Retinal pigment epithelial cell (primary cell): Measurements from ENCODE around the gene VIPR2.

Source experiments
- DNase-seq: peaks from one replicate; pipeline ENCODE4 v3.0.0-alpha.2; 2010; ENCODE audit warnings: low read depth
- H3K4me3 ChIP-seq: 2 replicates; pipeline ENCODE4 v1.5.1; 2011; ENCODE audit warnings: mild to moderate bottlenecking, low read length, control low read depth, moderate library complexity
- TF ChIP-seq, protein P1 (sequence below): conservative IDR thresholded peaks from 2 replicates; pipeline ENCODE4 v1.5.1; 2011; ENCODE audit warnings: low read depth, low read length, control low read depth, inconsistent platforms

Gene VIPR2

GRCh38 chr7:159070431-159071148 is 74.1 kb downstream of the VIPR2 start:
- no peak overlapping the region for H3K4me3 ChIP-seq
- TF ChIP-seq, protein P1, sequence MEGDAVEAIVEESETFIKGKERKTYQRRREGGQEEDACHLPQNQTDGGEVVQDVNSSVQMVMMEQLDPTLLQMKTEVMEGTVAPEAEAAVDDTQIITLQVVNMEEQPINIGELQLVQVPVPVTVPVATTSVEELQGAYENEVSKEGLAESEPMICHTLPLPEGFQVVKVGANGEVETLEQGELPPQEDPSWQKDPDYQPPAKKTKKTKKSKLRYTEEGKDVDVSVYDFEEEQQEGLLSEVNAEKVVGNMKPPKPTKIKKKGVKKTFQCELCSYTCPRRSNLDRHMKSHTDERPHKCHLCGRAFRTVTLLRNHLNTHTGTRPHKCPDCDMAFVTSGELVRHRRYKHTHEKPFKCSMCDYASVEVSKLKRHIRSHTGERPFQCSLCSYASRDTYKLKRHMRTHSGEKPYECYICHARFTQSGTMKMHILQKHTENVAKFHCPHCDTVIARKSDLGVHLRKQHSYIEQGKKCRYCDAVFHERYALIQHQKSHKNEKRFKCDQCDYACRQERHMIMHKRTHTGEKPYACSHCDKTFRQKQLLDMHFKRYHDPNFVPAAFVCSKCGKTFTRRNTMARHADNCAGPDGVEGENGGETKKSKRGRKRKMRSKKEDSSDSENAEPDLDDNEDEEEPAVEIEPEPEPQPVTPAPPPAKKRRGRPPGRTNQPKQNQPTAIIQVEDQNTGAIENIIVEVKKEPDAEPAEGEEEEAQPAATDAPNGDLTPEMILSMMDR: no peak
- no peak for DNase-seq

GRCh38 chr7:159068893-159069448 is 75.7 kb downstream of the VIPR2 start:
- no peak overlapping the region for H3K4me3 ChIP-seq
- TF ChIP-seq, protein P1: no peak
- DNase-seq: no peak

DNA sequence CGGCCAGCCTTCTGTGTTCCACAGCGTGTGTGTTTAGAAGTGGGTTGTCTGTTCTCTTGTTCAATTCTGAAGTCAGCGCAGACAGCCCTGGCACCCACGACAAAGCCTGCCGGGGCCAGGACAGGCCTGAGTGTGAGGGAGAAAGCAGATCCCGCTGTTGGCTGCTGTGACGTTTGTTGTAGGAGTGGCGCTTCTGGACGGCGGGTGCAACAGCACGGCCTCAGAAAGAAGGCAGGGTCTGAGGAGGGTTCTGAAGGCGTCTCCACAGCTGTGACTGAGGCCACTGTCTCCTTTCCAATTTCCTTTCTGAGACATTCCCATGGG is 76.2 kb downstream of the VIPR2 start:
- no peak for DNase-seq
- H3K4me3 ChIP-seq: no peak overlapping the region
- TF ChIP-seq, protein P1: no peak

- TF ChIP-seq, protein P1: no peak
- H3K4me3 ChIP-seq: no peak overlapping the region
- no peak for DNase-seq
Measured at GRCh38 chr7:159067576-159068487, 76.8 kb downstream of the VIPR2 start.

DNA sequence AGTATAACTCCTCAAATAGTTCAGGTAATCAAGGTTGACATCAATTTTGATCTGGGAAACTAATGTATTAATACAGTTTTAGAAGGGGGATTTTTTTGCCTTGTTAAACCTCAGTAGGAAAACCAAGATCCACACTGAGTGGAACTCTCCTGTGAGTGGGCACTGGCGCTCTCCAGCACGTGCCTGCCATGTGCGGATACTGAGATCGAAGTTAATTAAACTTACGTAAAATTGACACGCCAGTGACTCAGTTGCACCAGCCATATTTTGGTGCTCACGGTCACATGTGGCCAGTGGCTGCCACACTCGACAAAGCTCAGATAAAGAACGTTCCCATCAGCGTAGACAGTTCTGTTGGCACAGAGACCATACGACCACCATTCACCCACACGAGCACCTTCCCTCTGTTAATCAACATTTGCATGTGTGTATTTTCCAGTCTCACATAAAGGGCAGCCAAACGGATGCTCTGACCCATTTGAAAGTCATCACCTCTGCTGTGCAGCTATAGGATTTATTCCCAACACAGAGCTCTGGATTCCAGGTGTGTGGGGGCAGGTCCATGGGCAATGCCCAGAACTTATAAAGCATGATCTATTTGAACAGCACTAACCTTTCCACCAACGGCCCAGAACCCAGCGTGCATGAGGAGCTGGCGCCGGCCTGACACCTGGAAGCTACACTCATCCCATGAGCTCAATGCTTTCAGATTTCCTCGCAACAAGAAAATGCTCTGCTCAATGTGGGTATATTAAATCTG is 77.7 kb downstream of the VIPR2 start:
- TF ChIP-seq, protein P1: no peak
- no peak for DNase-seq
- no peak overlapping the region for H3K4me3 ChIP-seq

DNA sequence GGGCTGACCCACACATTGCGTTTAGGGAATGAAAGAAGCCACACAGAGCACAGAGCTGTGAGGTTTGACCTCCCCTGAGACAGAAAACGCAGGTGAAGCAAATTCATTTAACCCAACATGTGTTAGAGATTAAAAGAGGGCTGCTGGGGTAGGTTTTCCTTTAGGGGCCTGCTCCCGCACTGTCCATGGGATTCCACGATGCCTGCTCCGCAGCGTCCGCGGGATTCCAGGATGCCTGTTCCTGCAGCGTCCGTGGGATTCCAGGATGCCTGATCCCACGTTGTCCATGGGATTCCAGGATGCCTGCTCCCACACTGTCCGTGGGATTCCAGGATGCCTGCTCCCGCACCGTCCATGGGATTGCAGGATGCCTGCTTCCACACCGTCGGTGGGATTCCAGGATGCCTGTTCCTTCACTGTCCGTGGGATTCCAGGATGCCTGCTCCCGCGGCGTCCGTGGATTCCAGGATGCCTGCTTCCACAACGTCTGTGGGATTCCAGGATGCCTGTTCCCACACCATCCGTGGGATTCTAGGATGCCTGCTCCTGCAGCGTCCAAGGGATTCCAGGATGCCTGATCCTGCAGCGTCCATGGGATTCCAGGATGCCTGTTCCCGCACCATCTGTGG is 78.7 kb downstream of the VIPR2 start:
- TF ChIP-seq, protein P1: no peak
- H3K4me3 ChIP-seq: no peak overlapping the region
- no peak for DNase-seq
